IPS-18a (cell line): ENCODE results near the gene ATP8B1.

Experiments
- H3K27ac ChIP-seq: one replicate; pipeline ENCODE4 v1.5.1; 2013; ENCODE audit warnings: low read length
- H3K27me3 ChIP-seq: one replicate; pipeline ENCODE4 v1.6.1; 2013; ENCODE audit warnings: mild to moderate bottlenecking, low read length; ENCODE audit not compliant: control insufficient read depth, insufficient read depth
- H3K36me3 ChIP-seq: one replicate; pipeline ENCODE4 v1.6.1; 2013; ENCODE audit warnings: low read depth, low read length; ENCODE audit not compliant: control insufficient read depth
- H3K4me1 ChIP-seq: one replicate; pipeline ENCODE4 v1.6.1; 2013; ENCODE audit warnings: low read depth, low read length; ENCODE audit not compliant: control insufficient read depth
- H3K4me3 ChIP-seq: one replicate; pipeline ENCODE4 v1.5.1; 2013; ENCODE audit warnings: low read length
- H3K9ac ChIP-seq: one replicate; pipeline ENCODE4 v1.6.1; 2013; ENCODE audit warnings: mild to moderate bottlenecking, low read length, moderate library complexity
- H3K9me3 ChIP-seq: one replicate; pipeline ENCODE4 v1.6.1; 2013; ENCODE audit warnings: low read depth, low read length; ENCODE audit not compliant: control insufficient read depth

Gene ATP8B1

DNA sequence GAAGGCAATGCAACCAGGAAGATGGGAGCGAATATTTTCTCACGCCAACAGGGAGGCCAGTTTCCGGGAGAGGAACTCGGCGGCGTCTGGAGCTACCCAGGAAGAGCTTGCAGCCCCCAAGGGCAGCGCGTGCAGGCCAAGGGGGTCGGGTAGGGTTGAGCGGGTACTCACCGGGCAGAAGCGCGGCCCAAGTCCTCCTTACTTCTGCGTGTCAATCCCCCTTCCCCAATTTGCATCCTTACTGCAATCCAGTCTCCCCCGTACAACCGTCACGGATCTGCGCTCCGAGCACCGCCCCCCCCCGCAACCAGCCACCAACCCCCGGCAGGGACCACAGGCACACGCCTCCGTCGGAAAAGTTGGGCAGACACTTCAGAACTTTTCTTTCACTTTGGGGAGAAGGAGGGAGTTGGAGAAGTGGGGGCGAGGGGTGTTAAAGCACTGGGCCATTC is 1.3 kb downstream of the ATP8B1 start:
- H3K9ac ChIP-seq: no peak overlapping the region
- no peaks in the 10 kb centered on the region for H3K36me3 ChIP-seq
- H3K27me3 ChIP-seq: peaks cover 64% of the 10 kb centered on the region
- H3K4me1 ChIP-seq: no peaks in the 10 kb centered on the region
- H3K9me3 ChIP-seq: no peaks in the 10 kb centered on the region
- H3K4me3 ChIP-seq: peak overlapping the region; percentile 81
- no peak overlapping the region for H3K27ac ChIP-seq

DNA sequence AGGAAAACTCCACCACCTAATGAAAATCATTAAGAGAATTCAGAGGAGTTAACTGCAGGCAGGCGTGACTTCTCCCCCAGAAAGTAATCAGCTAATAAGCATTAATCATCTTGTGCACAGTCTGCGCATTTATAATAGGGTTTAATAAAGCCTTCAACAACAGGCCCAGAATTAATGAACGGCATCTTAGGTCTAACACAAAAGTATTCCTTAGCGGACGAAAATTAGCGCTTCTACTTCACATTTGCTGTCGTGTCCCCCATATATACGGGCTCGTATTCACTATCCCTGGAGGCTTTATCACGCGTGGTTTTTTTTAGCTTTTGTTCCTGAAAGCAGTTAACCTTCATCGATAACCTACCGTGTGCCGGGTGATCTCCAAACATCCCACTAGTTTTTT is 1.8 kb downstream of the ATP8B1 start:
- Histone ChIP-seq H3K27ac (no peak overlapping the region), H3K4me1 (no peaks in the 10 kb centered on the region), H3K9me3 (no peaks in the 10 kb centered on the region), H3K9ac (no peak overlapping the region), H3K4me3 (peak overlapping the region; percentile 81), H3K27me3 (peaks cover 64% of the 10 kb centered on the region), H3K36me3 (no peaks in the 10 kb centered on the region)

- Histone ChIP-seq H3K27me3 (peaks cover 49% of the 10 kb centered on the region), H3K36me3 (no peaks in the 10 kb centered on the region), H3K9ac (no peak overlapping the region), H3K9me3 (no peaks in the 10 kb centered on the region), H3K4me1 (no peaks in the 10 kb centered on the region), H3K4me3 (no peak overlapping the region), H3K27ac (no peak overlapping the region)
Measured at GRCh38 chr18:57798713-57799373, 4.3 kb downstream of the ATP8B1 start.

DNA sequence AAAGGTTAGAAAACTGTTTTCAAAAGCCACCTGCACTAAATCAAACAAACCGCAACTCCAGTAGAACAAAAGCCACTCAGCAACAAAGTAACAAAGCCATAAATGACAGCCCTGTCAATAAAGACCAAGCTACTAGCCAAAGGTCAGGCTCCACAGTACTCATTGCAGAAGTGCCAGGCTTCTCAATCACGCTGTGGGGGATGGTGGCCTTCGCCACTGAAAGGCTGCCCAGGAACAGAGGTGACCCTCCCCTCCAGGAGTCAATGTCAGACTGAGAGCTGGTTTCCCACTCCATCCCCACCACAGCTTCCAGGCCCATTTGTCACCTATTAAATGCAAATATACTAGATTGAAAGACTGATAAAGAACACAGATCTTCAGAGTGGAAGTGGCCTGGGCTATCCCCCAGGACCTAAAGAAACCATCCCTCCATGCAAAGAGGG is 5.9 kb downstream of the ATP8B1 start:
- no peaks in the 10 kb centered on the region for H3K36me3 ChIP-seq
- no peaks in the 10 kb centered on the region for H3K4me1 ChIP-seq
- H3K9me3 ChIP-seq: no peaks in the 10 kb centered on the region
- no peak overlapping the region for H3K27ac ChIP-seq
- H3K4me3 ChIP-seq: no peak overlapping the region
- H3K27me3 ChIP-seq: peaks cover 35% of the 10 kb centered on the region
- H3K9ac ChIP-seq: no peak overlapping the region

DNA sequence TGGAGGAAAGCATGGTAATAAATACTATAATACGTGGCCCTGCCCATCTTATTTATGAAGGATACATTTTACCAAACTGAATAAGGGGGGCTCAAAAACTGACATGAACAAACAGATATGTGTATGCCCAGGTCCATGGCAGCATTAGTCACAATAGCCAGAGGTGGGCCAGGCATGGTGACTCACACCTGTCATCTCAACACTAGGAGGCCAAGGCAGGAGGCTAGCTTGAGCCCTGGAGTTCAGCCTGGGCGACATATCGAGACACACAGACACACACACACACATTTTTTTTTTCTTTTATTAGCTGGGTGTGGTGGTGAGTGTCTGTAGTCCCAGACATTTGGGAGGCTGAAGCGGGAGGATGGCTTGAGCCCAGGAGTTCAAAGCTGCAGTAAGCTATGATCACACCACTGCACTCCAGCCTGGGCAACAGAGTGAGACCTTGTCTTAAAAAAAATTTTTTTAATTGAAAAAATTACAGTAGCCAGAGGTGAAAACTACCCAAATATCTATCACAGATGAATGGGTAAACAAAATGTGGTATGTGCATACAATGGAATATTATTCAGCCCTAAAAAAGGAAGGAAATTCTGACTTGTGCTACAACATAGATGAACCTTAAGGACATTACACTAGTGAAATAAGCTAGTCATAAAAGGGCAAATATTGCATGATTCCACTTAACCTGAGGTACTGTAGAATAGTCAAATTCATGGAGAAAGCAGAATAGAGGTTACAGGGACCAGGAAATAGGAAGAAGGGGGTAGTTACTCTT is 8.0 kb downstream of the ATP8B1 start:
- H3K9me3 ChIP-seq: no peaks in the 10 kb centered on the region
- H3K36me3 ChIP-seq: no peaks in the 10 kb centered on the region
- H3K4me1 ChIP-seq: no peaks in the 10 kb centered on the region
- H3K27me3 ChIP-seq: peaks cover 14% of the 10 kb centered on the region
- H3K4me3 ChIP-seq: no peak overlapping the region
- no peak overlapping the region for H3K9ac ChIP-seq
- no peak overlapping the region for H3K27ac ChIP-seq

GRCh38 chr18:57793302-57793986 is 9.7 kb downstream of the ATP8B1 start:
- Histone ChIP-seq H3K4me3 (no peak overlapping the region), H3K9me3 (no peaks in the 10 kb centered on the region), H3K27ac (no peak overlapping the region), H3K27me3 (no peaks in the 10 kb centered on the region), H3K36me3 (no peaks in the 10 kb centered on the region), H3K9ac (no peak overlapping the region), H3K4me1 (no peaks in the 10 kb centered on the region)

DNA sequence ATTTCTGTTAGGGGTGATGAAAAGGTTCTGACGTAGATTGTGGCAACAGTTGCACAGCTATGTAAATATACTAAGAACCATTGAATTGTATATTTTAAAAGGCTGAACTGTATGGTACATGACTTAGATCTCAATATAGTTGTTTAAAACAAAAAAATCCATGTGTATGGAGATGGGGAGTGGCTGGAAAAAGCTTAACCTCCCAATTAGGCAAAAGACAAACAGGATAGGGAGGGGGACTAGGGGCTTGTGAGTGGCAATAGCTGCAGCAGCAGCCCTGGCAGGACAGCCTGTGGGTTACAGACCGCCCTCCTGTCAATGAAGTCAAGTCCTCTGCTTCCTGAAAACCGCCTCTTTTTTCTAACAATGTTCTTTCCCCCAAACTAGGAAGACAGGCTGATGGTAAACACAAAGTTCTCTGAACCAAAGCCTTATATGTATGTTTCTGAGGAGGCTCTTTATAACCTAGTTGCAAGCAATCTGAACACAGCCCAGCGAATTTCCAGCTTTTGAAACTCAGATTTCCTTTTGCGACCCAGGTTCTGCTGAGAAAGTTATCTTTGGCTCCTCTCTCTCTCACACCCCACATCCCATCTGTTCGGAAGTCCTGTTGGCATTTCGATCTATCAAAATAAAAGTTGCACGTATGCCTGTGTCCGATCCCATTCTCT is 10.3 kb downstream of the ATP8B1 start:
- no peak overlapping the region for H3K4me3 ChIP-seq
- no peaks in the 10 kb centered on the region for H3K4me1 ChIP-seq
- no peak overlapping the region for H3K9ac ChIP-seq
- no peaks in the 10 kb centered on the region for H3K36me3 ChIP-seq
- H3K9me3 ChIP-seq: no peaks in the 10 kb centered on the region
- no peak overlapping the region for H3K27ac ChIP-seq
- H3K27me3 ChIP-seq: no peaks in the 10 kb centered on the region

DNA sequence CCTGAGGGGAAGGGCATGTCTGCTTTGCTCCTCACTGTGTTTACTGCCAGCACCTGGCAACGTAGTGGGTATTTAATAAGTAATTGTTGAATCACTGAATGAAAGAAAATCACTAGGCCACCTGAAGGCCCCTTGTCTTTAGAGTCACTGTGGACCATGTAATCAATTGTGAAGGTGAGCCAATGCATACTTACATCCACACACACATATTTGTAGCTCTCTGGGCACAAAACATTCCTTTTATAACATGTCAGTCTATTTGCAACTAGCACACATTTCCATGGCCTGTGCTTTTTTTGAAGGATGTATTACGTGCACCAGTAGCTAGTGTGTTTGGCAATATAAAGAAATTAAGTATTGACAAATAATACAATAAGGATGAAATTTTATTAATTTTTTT is 11.2 kb downstream of the ATP8B1 start:
- Histone ChIP-seq H3K36me3 (no peaks in the 10 kb centered on the region), H3K4me3 (no peak overlapping the region), H3K27ac (no peak overlapping the region), H3K4me1 (no peaks in the 10 kb centered on the region), H3K9ac (no peak overlapping the region), H3K9me3 (no peaks in the 10 kb centered on the region), H3K27me3 (no peaks in the 10 kb centered on the region)

- Histone ChIP-seq H3K4me1 (no peaks in the 10 kb centered on the region), H3K9me3 (no peaks in the 10 kb centered on the region), H3K9ac (no peak overlapping the region), H3K4me3 (no peak overlapping the region), H3K36me3 (no peaks in the 10 kb centered on the region), H3K27me3 (no peaks in the 10 kb centered on the region), H3K27ac (no peak overlapping the region)
Measured at GRCh38 chr18:57791192-57791591, 11.9 kb downstream of the ATP8B1 start.

- Histone ChIP-seq H3K27me3 (no peaks in the 10 kb centered on the region), H3K36me3 (no peaks in the 10 kb centered on the region), H3K9me3 (no peaks in the 10 kb centered on the region), H3K9ac (no peak overlapping the region), H3K27ac (no peak overlapping the region), H3K4me3 (no peak overlapping the region), H3K4me1 (no peaks in the 10 kb centered on the region)
Measured at GRCh38 chr18:57790316-57790715, 12.8 kb downstream of the ATP8B1 start.

- Histone ChIP-seq H3K27ac (no peak overlapping the region), H3K9ac (no peak overlapping the region), H3K27me3 (no peaks in the 10 kb centered on the region), H3K9me3 (no peaks in the 10 kb centered on the region), H3K4me1 (no peaks in the 10 kb centered on the region), H3K36me3 (no peaks in the 10 kb centered on the region), H3K4me3 (no peak overlapping the region)
Measured at GRCh38 chr18:57789759-57790158, 13.4 kb downstream of the ATP8B1 start.
